BJ (cell line): ENCODE results near the gene RNF175. TPM values are rescaled to one million over a fixed set of nuclear protein-coding genes. Genes with fewer than 3 reads are reported as not detected.

Experiments
- CTCF ChIA-PET: fragments of 350-600 bp; formaldehyde crosslinking; extraction: SDS; loops from one replicate; lab custom pipeline; 2021; ENCODE audit warnings: antibody characterized with exemption, inconsistent platforms; lab: Yijun Ruan, JAX
- POLR2A ChIA-PET: fragments of 300-600 bp; sonication (Branson Sonifier 250); formaldehyde crosslinking; extraction: SDS; loops from one replicate; lab custom pipeline; 2021; ENCODE audit warnings: antibody characterized with exemption; lab: Charles Lee
- DNase-seq: peaks from one replicate; pipeline ENCODE4 v3.0.0-alpha.2; 2011; ENCODE audit warnings: low read depth
- H3K27me3 ChIP-seq: 2 replicates; pipeline ENCODE4 v1.6.0; 2011; ENCODE audit warnings: low read length; ENCODE audit not compliant: control insufficient read depth, insufficient read depth
- H3K36me3 ChIP-seq: 2 replicates; pipeline ENCODE4 v1.5.1; 2011; ENCODE audit warnings: low read length; ENCODE audit not compliant: control insufficient read depth, insufficient read depth
- H3K4me3 ChIP-seq: 2 replicates; pipeline ENCODE4 v1.5.1; 2011; ENCODE audit warnings: low read depth, mild to moderate bottlenecking, control low read depth, low read length
- CTCF ChIP-seq: IDR thresholded peaks from 2 replicates; pipeline ENCODE4 v1.5.1; 2011; ENCODE audit warnings: low read depth, mild to moderate bottlenecking, control low read depth, inconsistent platforms, low read length, moderate library complexity; ENCODE audit not compliant: insufficient read depth
- polyA minus RNA-seq: library from RNA; depleted of rRNA, polyadenylated mRNA; stranded (reverse); fragments of >200 nt; gene quantifications from 2 replicates; pipeline ENCODE4 v1.2.3, GENCODE V29; 2011; rRNA and poly(A)+ RNA removed
- polyA plus RNA-seq: library from polyadenylated mRNA; depleted of rRNA; stranded (reverse); fragments of >200 nt; gene quantifications from 2 replicates; pipeline ENCODE4 v1.2.3, GENCODE V29; 2011; rRNA removed

Gene RNF175
- polyA plus RNA-seq = 0.06 TPM in 1 of 2 replicates, not detected in the other
- polyA minus RNA-seq = not detected in 2 replicates

- H3K36me3 ChIP-seq = no peaks in the 10 kb centered on the region
- ChIA-PET CTCF (interaction anchor here (1.9 kb wide), 1 partner anchor 125 kb away, joined by 8 read pairs; no protein-coding TSS in a partner anchor), POLR2A (no interaction called here)
- peaks cover 10% of the 10 kb centered on the region for H3K27me3 ChIP-seq
- no peak for TF ChIP-seq CTCF
- peak within 1 kb of the TSS; percentile 37 for H3K4me3 ChIP-seq
- DNase-seq = no peak
Measured at GRCh38 chr4:153759407-153760316, at the start of gene RNF175. Gene RNF175 (minus strand): TSS chr4:153760024. CDS start chr4:153759862, 162 bp downstream.

DNA sequence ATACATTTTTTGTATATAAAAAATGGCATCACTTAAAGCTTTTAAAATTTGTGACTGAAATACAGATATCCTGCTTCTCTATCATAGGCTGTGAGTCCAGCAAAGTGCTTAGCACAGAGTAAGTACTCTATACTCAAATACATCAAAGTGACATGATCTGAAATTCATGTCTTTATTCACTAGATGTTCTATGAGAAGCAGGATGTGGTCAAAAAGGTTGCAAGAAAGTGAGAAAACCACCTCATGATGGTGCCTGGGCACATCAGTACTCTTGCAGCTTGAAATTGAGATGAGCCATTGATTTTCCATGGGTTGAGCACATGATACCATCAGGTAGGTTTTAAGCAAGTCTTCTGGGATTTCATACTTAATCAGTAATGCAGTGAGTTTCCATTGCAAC, 49.5 kb upstream of the RNF175 start:
- H3K36me3 ChIP-seq = no peaks in the 10 kb centered on the region
- no peak for TF ChIP-seq CTCF
- no peaks in the 10 kb centered on the region for H3K27me3 ChIP-seq
- H3K4me3 ChIP-seq = no peak overlapping the region
- POLR2A ChIA-PET = no interaction called here
- CTCF ChIA-PET = no interaction called here
- DNase-seq = no peak

- CTCF ChIA-PET = interaction anchor here (0.6 kb wide), 1 partner anchor 490 kb away, joined by 3 read pairs; no protein-coding TSS in a partner anchor
- Histone ChIP-seq H3K4me3 (no peak overlapping the region), H3K27me3 (no peaks in the 10 kb centered on the region), H3K36me3 (no peaks in the 10 kb centered on the region)
- POLR2A ChIA-PET = no interaction called here
- TF ChIP-seq CTCF = no peak
- no peak for DNase-seq
Measured at GRCh38 chr4:153808175-153808574, 48.4 kb upstream of the RNF175 start.

GRCh38 chr4:153806073-153806472, 46.2 kb upstream of the RNF175 start:
- no peak for DNase-seq
- ChIA-PET CTCF (interaction anchor here (1.5 kb wide), 1 partner anchor 13 kb away, joined by 6 read pairs; no protein-coding TSS in a partner anchor), POLR2A (no interaction called here)
- no peak for TF ChIP-seq CTCF
- Histone ChIP-seq H3K27me3 (no peaks in the 10 kb centered on the region), H3K4me3 (no peak overlapping the region), H3K36me3 (no peaks in the 10 kb centered on the region)

- CTCF ChIA-PET = no interaction called here
- POLR2A ChIA-PET = no interaction called here
- H3K4me3 ChIP-seq = no peak overlapping the region
- TF ChIP-seq CTCF = no peak
- no peak for DNase-seq
- H3K36me3 ChIP-seq = no peaks in the 10 kb centered on the region
- H3K27me3 ChIP-seq = no peaks in the 10 kb centered on the region
Measured at GRCh38 chr4:153804722-153805121, 44.9 kb upstream of the RNF175 start.
